UCSD-AML1 (cell line): ENCODE measurements around the gene VWA2.

Experiments
- DNase-seq: peaks from one replicate; lab custom pipeline; 2025; ENCODE audit not compliant: unreplicated experiment; lab: John Stamatoyannopoulos, UW

VWA2 gene

GRCh38 chr10:114337510-114338462, 98.7 kb downstream of the VWA2 start:
- no peak for DNase-seq

DNA sequence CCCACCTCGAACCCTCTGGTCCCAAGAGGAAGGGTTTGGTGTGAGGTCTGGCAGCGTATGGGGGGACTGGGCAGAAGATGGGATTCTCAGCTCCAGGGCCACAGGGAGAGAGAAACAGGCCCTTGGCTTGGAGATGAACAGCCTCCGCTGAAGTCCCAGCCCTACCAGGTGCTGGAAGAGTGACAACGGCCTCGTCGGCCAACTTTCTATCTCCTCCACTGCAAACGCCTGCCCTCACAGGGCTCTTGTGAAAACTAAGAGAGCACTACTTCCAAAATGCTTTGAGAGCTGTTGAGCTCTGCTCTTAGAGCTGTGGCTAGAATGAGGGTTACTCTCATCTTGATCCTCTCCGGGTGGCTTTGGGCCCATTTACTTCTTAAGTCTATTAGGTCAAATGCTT, 101.8 kb downstream of the VWA2 start:
- DNase-seq = no peak
